ENCODE results near the gene RPS19.

RPS19 gene

GRCh38 chr19:41918095-41918494, 58.0 kb downstream of the RPS19 start:
- Histone ChIP-seq H3K9me3 (ENCODE audit: control insufficient read depth, low read length) (no peaks in the 10 kb centered on the region), H3K4me1 (ENCODE audit: control insufficient read depth, insufficient read depth, low read length, poor library complexity, severe bottlenecking) (no peaks in the 10 kb centered on the region), H3K27ac (ENCODE audit: low read depth, low read length, severe bottlenecking) (no peak overlapping the region), H3K4me3 (ENCODE audit: extremely low read depth, insufficient read depth, low read length, poor library complexity, severe bottlenecking) (no peak overlapping the region), H3K36me3 (ENCODE audit: control insufficient read depth, insufficient read depth, low read length) (no peaks in the 10 kb centered on the region)
- WGBS, 2 experiments (ENCODE audit: insufficient coverage in 2 of 2): 83 to 93% methylated on average over 4 of the region's 6 CpGs

- Histone ChIP-seq H3K4me3 (ENCODE audit: extremely low read depth, insufficient read depth, low read length, poor library complexity, severe bottlenecking) (no peak overlapping the region), H3K9me3 (ENCODE audit: control insufficient read depth, low read length) (no peaks in the 10 kb centered on the region), H3K27ac (ENCODE audit: low read depth, low read length, severe bottlenecking) (no peak overlapping the region), H3K36me3 (ENCODE audit: control insufficient read depth, insufficient read depth, low read length) (no peaks in the 10 kb centered on the region), H3K4me1 (ENCODE audit: control insufficient read depth, insufficient read depth, low read length, poor library complexity, severe bottlenecking) (no peaks in the 10 kb centered on the region)
- WGBS, 2 experiments (ENCODE audit: insufficient coverage in 2 of 2): 74 to 90% methylated on average over 4 to 5 of the region's 5 CpGs
These were observed 58.7 kb downstream of the RPS19 start for GRCh38 chr19:41918653-41919244.

- H3K27ac ChIP-seq (ENCODE audit: low read depth, low read length, severe bottlenecking): no peak overlapping the region
- no peak overlapping the region for H3K4me3 ChIP-seq (ENCODE audit: extremely low read depth, insufficient read depth, low read length, poor library complexity, severe bottlenecking)
- no peaks in the 10 kb centered on the region for H3K36me3 ChIP-seq (ENCODE audit: control insufficient read depth, insufficient read depth, low read length)
- WGBS, 2 experiments (ENCODE audit: insufficient coverage in 2 of 2): 95% methylated on average over 33 of the region's 33 CpGs
- no peaks in the 10 kb centered on the region for H3K9me3 ChIP-seq (ENCODE audit: control insufficient read depth, low read length)
- H3K4me1 ChIP-seq (ENCODE audit: control insufficient read depth, insufficient read depth, low read length, poor library complexity, severe bottlenecking): no peaks in the 10 kb centered on the region
These were observed 60.1 kb downstream of the RPS19 start for GRCh38 chr19:41919948-41920712.

- Histone ChIP-seq H3K9me3 (ENCODE audit: control insufficient read depth, low read length) (no peaks in the 10 kb centered on the region), H3K4me3 (ENCODE audit: extremely low read depth, insufficient read depth, low read length, poor library complexity, severe bottlenecking) (no peak overlapping the region), H3K27ac (ENCODE audit: low read depth, low read length, severe bottlenecking) (no peak overlapping the region), H3K4me1 (ENCODE audit: control insufficient read depth, insufficient read depth, low read length, poor library complexity, severe bottlenecking) (no peaks in the 10 kb centered on the region), H3K36me3 (ENCODE audit: control insufficient read depth, insufficient read depth, low read length) (no peaks in the 10 kb centered on the region)
- 16 to 23% methylated on average over 10 to 18 of the region's 26 CpGs for WGBS, 2 experiments (ENCODE audit: insufficient coverage in 2 of 2)
These were observed 61.0 kb downstream of the RPS19 start for GRCh38 chr19:41920882-41921576.

GRCh38 chr19:41921577-41922576, 61.8 kb downstream of the RPS19 start:
- Histone ChIP-seq H3K9me3 (ENCODE audit: control insufficient read depth, low read length) (no peaks in the 10 kb centered on the region), H3K27ac (ENCODE audit: low read depth, low read length, severe bottlenecking) (no peak overlapping the region), H3K4me1 (ENCODE audit: control insufficient read depth, insufficient read depth, low read length, poor library complexity, severe bottlenecking) (no peaks in the 10 kb centered on the region), H3K4me3 (ENCODE audit: extremely low read depth, insufficient read depth, low read length, poor library complexity, severe bottlenecking) (no peak overlapping the region), H3K36me3 (ENCODE audit: control insufficient read depth, insufficient read depth, low read length) (no peaks in the 10 kb centered on the region)
- WGBS, 2 experiments (ENCODE audit: insufficient coverage in 2 of 2): 10 to 20% methylated on average over 11 to 21 of the region's 22 CpGs
